ENCODE data around the gene OR56A1.

DNA sequence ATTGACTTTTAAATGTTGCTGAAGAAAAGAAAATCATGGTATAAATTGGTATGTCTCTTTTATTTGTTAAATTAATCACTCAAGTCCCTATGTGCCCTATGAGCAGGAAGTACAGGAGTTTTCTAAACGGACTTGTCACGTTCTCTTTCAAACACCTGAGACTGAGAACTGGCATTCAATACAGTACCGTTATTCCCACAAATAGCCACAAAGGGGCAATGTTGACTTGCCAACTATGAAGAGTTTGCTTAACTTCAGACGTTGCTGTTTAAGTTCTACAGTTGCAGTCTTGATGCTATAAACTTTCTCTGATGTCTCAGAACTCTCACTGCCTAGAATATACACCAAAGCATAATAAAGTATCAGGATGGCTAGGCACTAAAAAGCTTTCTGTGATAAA is 7.6 kb downstream of the OR56A1 start:
- TF ChIP-seq EZH2 (IDR thresholded peaks at IDR 0.05) (no peak), POLR2AphosphoS5 (IDR thresholded peaks at IDR 0.05; ENCODE audit: borderline replicate concordance, low read depth, low read length) (no peak)

All from SK-N-MC (cell line).